SU-DHL-6 (cell line): Measurements from ENCODE around the gene AGRP.

Experiments used
- EZH2phosphoT487 ChIP-seq: fragments of 200-600 bp; sonication (generic), shearing (Covaris generic); conservative IDR thresholded peaks from 2 replicates; pipeline ENCODE4 v1.6.1; 2018; ENCODE audit warnings: mild to moderate bottlenecking, antibody characterized with exemption, low read length, moderate library complexity, mixed read lengths
- TF ChIP-seq, protein P1 (sequence below): fragments of 200-600 bp; sonication (generic); IDR thresholded peaks from one replicate; pipeline ENCODE4 v1.5.1; 2017; ENCODE audit warnings: antibody characterized with exemption, mild to moderate bottlenecking, low read length, moderate library complexity; ENCODE audit not compliant: insufficient read depth, poor library complexity, severe bottlenecking

DNA sequence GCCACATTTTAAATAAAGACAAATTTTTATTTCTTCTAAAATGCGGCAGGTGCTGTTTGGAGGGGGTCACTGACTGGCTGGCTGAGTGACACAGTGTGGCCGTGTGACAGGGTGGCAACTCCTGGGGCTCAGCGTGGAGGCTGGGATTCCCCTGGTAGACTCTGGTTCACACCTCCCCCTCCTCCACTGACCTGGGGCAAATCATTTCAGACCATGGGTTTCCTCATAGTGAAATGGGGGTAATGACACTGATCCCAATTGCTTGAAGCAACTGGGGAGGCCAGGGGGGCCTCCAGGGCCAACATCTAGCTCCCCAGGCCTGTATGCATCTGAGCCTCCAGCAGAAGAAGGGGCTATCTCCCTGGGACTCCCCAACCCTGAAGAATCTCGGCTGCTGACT, 45.8 kb downstream of the AGRP start:
- TF ChIP-seq, protein P1, sequence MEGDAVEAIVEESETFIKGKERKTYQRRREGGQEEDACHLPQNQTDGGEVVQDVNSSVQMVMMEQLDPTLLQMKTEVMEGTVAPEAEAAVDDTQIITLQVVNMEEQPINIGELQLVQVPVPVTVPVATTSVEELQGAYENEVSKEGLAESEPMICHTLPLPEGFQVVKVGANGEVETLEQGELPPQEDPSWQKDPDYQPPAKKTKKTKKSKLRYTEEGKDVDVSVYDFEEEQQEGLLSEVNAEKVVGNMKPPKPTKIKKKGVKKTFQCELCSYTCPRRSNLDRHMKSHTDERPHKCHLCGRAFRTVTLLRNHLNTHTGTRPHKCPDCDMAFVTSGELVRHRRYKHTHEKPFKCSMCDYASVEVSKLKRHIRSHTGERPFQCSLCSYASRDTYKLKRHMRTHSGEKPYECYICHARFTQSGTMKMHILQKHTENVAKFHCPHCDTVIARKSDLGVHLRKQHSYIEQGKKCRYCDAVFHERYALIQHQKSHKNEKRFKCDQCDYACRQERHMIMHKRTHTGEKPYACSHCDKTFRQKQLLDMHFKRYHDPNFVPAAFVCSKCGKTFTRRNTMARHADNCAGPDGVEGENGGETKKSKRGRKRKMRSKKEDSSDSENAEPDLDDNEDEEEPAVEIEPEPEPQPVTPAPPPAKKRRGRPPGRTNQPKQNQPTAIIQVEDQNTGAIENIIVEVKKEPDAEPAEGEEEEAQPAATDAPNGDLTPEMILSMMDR: no peak
- TF ChIP-seq EZH2phosphoT487: no peak
